Vagina (tissue), 2 donors: ENCODE measurements around the gene ORC6. TPM values are rescaled to one million over a fixed set of nuclear protein-coding genes. Genes with fewer than 3 reads are reported as not detected.

Source experiments
- DNase-seq, 2 donors: peaks; one replicate each; pipeline ENCODE4 v3.0.0-alpha.2; 2017; ENCODE audit errors: extremely low spot score in 2 of 2
- H3K27ac ChIP-seq: fragments of 200-600 bp; sonication (generic); one replicate; pipeline ENCODE4 v1.5.1; 2019
- H3K27me3 ChIP-seq: fragments of 200-600 bp; sonication (generic); one replicate; pipeline ENCODE4 v1.5.1; 2019
- H3K36me3 ChIP-seq, 2 donors: fragments of 200-600 bp; sonication (generic); one replicate each; pipeline ENCODE4 v1.5.1; 2017 to 2019
- H3K4me1 ChIP-seq: fragments of 200-600 bp; sonication (generic); one replicate; pipeline ENCODE4 v1.5.1; 2019
- H3K4me3 ChIP-seq, 2 donors: fragments of 200-600 bp; sonication (generic); 1 replicate in 1 of 2; 2 replicates in 1 of 2; pipeline ENCODE4 v1.5.1; 2016 to 2019
- H3K9me3 ChIP-seq: fragments of 200-600 bp; sonication (generic); one replicate; pipeline ENCODE4 v1.5.1; 2019
- CTCF ChIP-seq, 3 experiments: fragments of 450-650 bp in 2 of 3; fragments of 200-600 bp in 1 of 3; sonication (generic) in 1 of 3; IDR thresholded peaks; one replicate each; pipeline ENCODE4 v1.5.1; 2017 to 2019; ENCODE audit warnings: antibody characterized with exemption in 3 of 3, mild to moderate bottlenecking in 2 of 3, moderate library complexity in 2 of 3
- POLR2A ChIP-seq, 2 donors: fragments of 450-650 bp; IDR thresholded peaks; one replicate each; pipeline ENCODE4 v1.6.1; 2017; ENCODE audit warnings: antibody characterized with exemption in 2 of 2, mild to moderate bottlenecking in 2 of 2, moderate library complexity in 2 of 2
- POLR2AphosphoS5 ChIP-seq, 2 donors: sonication (generic); formaldehyde crosslinking; IDR thresholded peaks; one replicate each; pipeline ENCODE4 v1.9.0; 2017; ENCODE audit warnings: antibody characterized with exemption in 2 of 2, mild to moderate bottlenecking in 2 of 2, low read depth in 1 of 2; ENCODE audit not compliant: insufficient read depth in 1 of 2
- intact Hi-C: fragments of 100-400 bp; cut with DNase I; formaldehyde crosslinking; loops from one replicate; pipeline ENCODE4 v1.15.1; 2023
- total RNA-seq: library from RNA; depleted of rRNA; stranded (reverse); fragments of >200 nt; gene quantifications from one replicate; pipeline ENCODE4 v1.2.3, GENCODE V29; 2016

ORC6 gene
- total RNA-seq, 1 donor from 2014 or later, result 2.2 TPM

GRCh38 chr16:46718214-46718613 is 28.8 kb downstream of the ORC6 start:
- no peak for DNase-seq
- no peaks in the 10 kb centered on the region for H3K9me3 ChIP-seq
- no peak overlapping the region for H3K4me3 ChIP-seq
- TF ChIP-seq POLR2AphosphoS5 (IDR thresholded peaks at IDR 0.05; ENCODE audit: insufficient read depth in 1 of 2, low read depth in 1 of 2), result no peak
- no peak for TF ChIP-seq POLR2A (IDR thresholded peaks at IDR 0.05)
- no peak for TF ChIP-seq CTCF (IDR thresholded peaks at IDR 0.05)
- no peaks in the 10 kb centered on the region for H3K27me3 ChIP-seq
- H3K27ac ChIP-seq, result no peak overlapping the region
- no peaks in the 10 kb centered on the region for H3K4me1 ChIP-seq
- intact Hi-C loops, result no loop called here
- H3K36me3 ChIP-seq, result no peaks in the 10 kb centered on the region

- intact Hi-C loops, result no loop called here
Observed at GRCh38 chr16:46719528-46719927, 30.1 kb downstream of the ORC6 start.

GRCh38 chr16:46720619-46721018 is 31.2 kb downstream of the ORC6 start:
- H3K4me3 ChIP-seq, result no peak overlapping the region
- intact Hi-C loops, result no loop called here
- H3K9me3 ChIP-seq, result no peaks in the 10 kb centered on the region
- no peak for DNase-seq
- no peak overlapping the region for H3K27ac ChIP-seq
- no peak for TF ChIP-seq CTCF (IDR thresholded peaks at IDR 0.05)
- no peak for TF ChIP-seq POLR2A (IDR thresholded peaks at IDR 0.05)
- TF ChIP-seq POLR2AphosphoS5 (IDR thresholded peaks at IDR 0.05; ENCODE audit: insufficient read depth in 1 of 2, low read depth in 1 of 2), result no peak
- no peaks in the 10 kb centered on the region for H3K36me3 ChIP-seq
- H3K4me1 ChIP-seq, result no peaks in the 10 kb centered on the region
- no peaks in the 10 kb centered on the region for H3K27me3 ChIP-seq

More at GRCh38 chr16:46719528-46719927, 30.1 kb downstream of the ORC6 start:
- H3K4me1 ChIP-seq, result no peaks in the 10 kb centered on the region
- no peaks in the 10 kb centered on the region for H3K36me3 ChIP-seq
- TF ChIP-seq POLR2AphosphoS5 (IDR thresholded peaks at IDR 0.05; ENCODE audit: insufficient read depth in 1 of 2, low read depth in 1 of 2) (no peak), CTCF (IDR thresholded peaks at IDR 0.05) (no peak), POLR2A (IDR thresholded peaks at IDR 0.05) (no peak)
- no peak for DNase-seq
- no peak overlapping the region for H3K27ac ChIP-seq
- H3K4me3 ChIP-seq, result no peak overlapping the region
- H3K27me3 ChIP-seq, result no peaks in the 10 kb centered on the region
- no peaks in the 10 kb centered on the region for H3K9me3 ChIP-seq

DNA sequence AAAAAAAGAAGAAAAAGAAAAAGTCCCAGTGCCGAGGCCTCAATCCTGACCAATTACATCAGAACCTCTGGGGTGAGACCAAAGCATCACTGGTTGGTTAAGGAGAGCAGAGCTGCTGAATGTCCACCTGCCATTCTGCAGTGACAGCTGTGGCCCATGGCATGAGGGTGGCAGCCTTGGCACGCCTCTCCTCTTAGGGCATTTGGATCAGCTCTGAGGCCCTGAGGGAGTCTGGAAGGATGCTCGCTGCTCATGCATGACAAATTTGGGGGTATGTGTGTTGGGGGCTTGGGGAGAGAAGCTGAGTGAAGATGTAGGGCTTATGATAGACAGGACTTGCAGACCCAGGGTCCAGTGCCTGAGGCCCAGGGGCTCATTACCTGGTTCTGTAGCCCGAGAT is 32.4 kb downstream of the ORC6 start:
- H3K27ac ChIP-seq, result no peak overlapping the region
- intact Hi-C loops, result no loop called here
- no peaks in the 10 kb centered on the region for H3K4me1 ChIP-seq
- no peak for TF ChIP-seq CTCF (IDR thresholded peaks at IDR 0.05)
- no peak for TF ChIP-seq POLR2A (IDR thresholded peaks at IDR 0.05)
- TF ChIP-seq POLR2AphosphoS5 (IDR thresholded peaks at IDR 0.05; ENCODE audit: insufficient read depth in 1 of 2, low read depth in 1 of 2), result no peak
- no peaks in the 10 kb centered on the region for H3K27me3 ChIP-seq
- DNase-seq, result no peak
- H3K9me3 ChIP-seq, result no peaks in the 10 kb centered on the region
- H3K36me3 ChIP-seq, result no peaks in the 10 kb centered on the region
- H3K4me3 ChIP-seq, result no peak overlapping the region

GRCh38 chr16:46727184-46727583 is 37.7 kb downstream of the ORC6 start:
- intact Hi-C loops, result no loop called here
- TF ChIP-seq POLR2AphosphoS5 (IDR thresholded peaks at IDR 0.05; ENCODE audit: insufficient read depth in 1 of 2, low read depth in 1 of 2), result no peak
- no peak for TF ChIP-seq CTCF (IDR thresholded peaks at IDR 0.05)
- TF ChIP-seq POLR2A (IDR thresholded peaks at IDR 0.05), result no peak
- Histone ChIP-seq H3K9me3 (no peaks in the 10 kb centered on the region), H3K4me3 (no peak overlapping the region), H3K27ac (no peak overlapping the region), H3K27me3 (no peaks in the 10 kb centered on the region), H3K36me3 (no peaks in the 10 kb centered on the region), H3K4me1 (no peaks in the 10 kb centered on the region)
- DNase-seq, result no peak
